ENCODE measurements around the gene UBE2Q1.

Gene UBE2Q1

GRCh38 chr1:154567386-154568156 is 9.1 kb upstream of the UBE2Q1 start, which contains the start of gene CHRNB2:
TSS of gene CHRNB2 (plus strand) at chr1:154567778. CDS start at chr1:154568045, 267 bp downstream.
- peak within 1 kb of the TSS in 1 of 2 donors; percentile 57 for H3K4me3 ChIP-seq (ENCODE audit: low read length in 2 of 2)

GRCh38 chr1:154565876-154566275 is 7.4 kb upstream of the UBE2Q1 start:
- H3K27me3 ChIP-seq (ENCODE audit: control insufficient read depth in 1 of 2, insufficient read depth in 2 of 2, low read length in 2 of 2): peaks cover 7% of the 10 kb centered on the region in 2 donors
- no peaks in the 10 kb centered on the region for H3K9me3 ChIP-seq (ENCODE audit: control insufficient read depth in 2 of 2, low read length in 2 of 2)
- H3K36me3 ChIP-seq (ENCODE audit: control insufficient read depth in 2 of 2, insufficient read depth in 2 of 2, low read length in 2 of 2): no peaks in the 10 kb centered on the region

More at GRCh38 chr1:154567386-154568156, 9.1 kb upstream of the UBE2Q1 start, which contains the start of gene CHRNB2:
- no peak within 1 kb of the TSS for H3K27ac ChIP-seq (ENCODE audit: low read length)
- H3K4me1 ChIP-seq (ENCODE audit: control insufficient read depth, insufficient read depth, low read length): peaks cover 8% of the 10 kb centered on the region
- no peaks in the 10 kb centered on the region for H3K36me3 ChIP-seq (ENCODE audit: control insufficient read depth in 2 of 2, insufficient read depth in 2 of 2, low read length in 2 of 2)
- H3K9me3 ChIP-seq (ENCODE audit: control insufficient read depth in 2 of 2, low read length in 2 of 2): no peaks in the 10 kb centered on the region
- H3K27me3 ChIP-seq (ENCODE audit: control insufficient read depth in 1 of 2, insufficient read depth in 2 of 2, low read length in 2 of 2): peaks cover 7 to 9% of the 10 kb centered on the region in 2 donors
- H3K9ac ChIP-seq (ENCODE audit: low read length in 2 of 2): no peak within 1 kb of the TSS

GRCh38 chr1:154559466-154560044 is 1.1 kb upstream of the UBE2Q1 start:
- no peaks in the 10 kb centered on the region for H3K27me3 ChIP-seq (ENCODE audit: control insufficient read depth in 1 of 2, insufficient read depth in 2 of 2, low read length in 2 of 2)
- peak overlapping the region; percentile 95 for H3K27ac ChIP-seq (ENCODE audit: low read length)
- H3K9ac ChIP-seq (ENCODE audit: low read length in 2 of 2): peak overlapping the region; percentile 77 to 85
- no peaks in the 10 kb centered on the region for H3K9me3 ChIP-seq (ENCODE audit: control insufficient read depth in 2 of 2, low read length in 2 of 2)
- H3K4me1 ChIP-seq (ENCODE audit: control insufficient read depth, insufficient read depth, low read length): peaks cover 40% of the 10 kb centered on the region
- H3K36me3 ChIP-seq (ENCODE audit: control insufficient read depth in 2 of 2, insufficient read depth in 2 of 2, low read length in 2 of 2): peaks cover 9 to 12% of the 10 kb centered on the region in 2 donors
- peak overlapping the region; percentile 88 to 93 for H3K4me3 ChIP-seq (ENCODE audit: low read length in 2 of 2)

More at GRCh38 chr1:154565876-154566275, 7.4 kb upstream of the UBE2Q1 start:
- no peak overlapping the region for H3K9ac ChIP-seq (ENCODE audit: low read length in 2 of 2)
- H3K4me3 ChIP-seq (ENCODE audit: low read length in 2 of 2): no peak overlapping the region
- no peak overlapping the region for H3K27ac ChIP-seq (ENCODE audit: low read length)
- H3K4me1 ChIP-seq (ENCODE audit: control insufficient read depth, insufficient read depth, low read length): peaks cover 8% of the 10 kb centered on the region

- H3K9ac ChIP-seq (ENCODE audit: low read length in 2 of 2): peak overlapping the region; percentile 77 to 85
- peaks cover 15 to 18% of the 10 kb centered on the region in 2 donors for H3K36me3 ChIP-seq (ENCODE audit: control insufficient read depth in 2 of 2, insufficient read depth in 2 of 2, low read length in 2 of 2)
- H3K27ac ChIP-seq (ENCODE audit: low read length): peak overlapping the region; percentile 95
- H3K9me3 ChIP-seq (ENCODE audit: control insufficient read depth in 2 of 2, low read length in 2 of 2): no peaks in the 10 kb centered on the region
- peak overlapping the region; percentile 88 to 93 for H3K4me3 ChIP-seq (ENCODE audit: low read length in 2 of 2)
- no peaks in the 10 kb centered on the region for H3K27me3 ChIP-seq (ENCODE audit: control insufficient read depth in 1 of 2, insufficient read depth in 2 of 2, low read length in 2 of 2)
- H3K4me1 ChIP-seq (ENCODE audit: control insufficient read depth, insufficient read depth, low read length): peaks cover 44% of the 10 kb centered on the region
Measured at GRCh38 chr1:154558720-154559465, 431 bp upstream of the UBE2Q1 start.

- peak overlapping the region; percentile 86 for H3K9ac ChIP-seq (ENCODE audit: low read length in 2 of 2)
- peaks cover 29 to 32% of the 10 kb centered on the region in 2 donors for H3K36me3 ChIP-seq (ENCODE audit: control insufficient read depth in 2 of 2, insufficient read depth in 2 of 2, low read length in 2 of 2)
- peaks cover 59% of the 10 kb centered on the region for H3K4me1 ChIP-seq (ENCODE audit: control insufficient read depth, insufficient read depth, low read length)
- H3K27me3 ChIP-seq (ENCODE audit: control insufficient read depth in 1 of 2, insufficient read depth in 2 of 2, low read length in 2 of 2): no peaks in the 10 kb centered on the region
- peak overlapping the region; percentile 64 to 86 for H3K4me3 ChIP-seq (ENCODE audit: low read length in 2 of 2)
- H3K27ac ChIP-seq (ENCODE audit: low read length): peak overlapping the region; percentile 38
- H3K9me3 ChIP-seq (ENCODE audit: control insufficient read depth in 2 of 2, low read length in 2 of 2): no peaks in the 10 kb centered on the region
Measured at GRCh38 chr1:154557248-154557938, 1.1 kb downstream of the UBE2Q1 start.

GRCh38 chr1:154556422-154556821 is 2.0 kb downstream of the UBE2Q1 start:
- Histone ChIP-seq H3K36me3 (ENCODE audit: control insufficient read depth in 2 of 2, insufficient read depth in 2 of 2, low read length in 2 of 2) (peaks cover 39 to 41% of the 10 kb centered on the region in 2 donors), H3K27ac (ENCODE audit: low read length) (no peak overlapping the region), H3K4me3 (ENCODE audit: low read length in 2 of 2) (peak overlapping the region; percentile 34 to 86), H3K27me3 (ENCODE audit: control insufficient read depth in 1 of 2, insufficient read depth in 2 of 2, low read length in 2 of 2) (no peaks in the 10 kb centered on the region), H3K4me1 (ENCODE audit: control insufficient read depth, insufficient read depth, low read length) (peaks cover 62% of the 10 kb centered on the region), H3K9me3 (ENCODE audit: control insufficient read depth in 2 of 2, low read length in 2 of 2) (no peaks in the 10 kb centered on the region), H3K9ac (ENCODE audit: low read length in 2 of 2) (peak overlapping the region; percentile 47 to 86)

GRCh38 chr1:154553056-154554030 is 5.1 kb downstream of the UBE2Q1 start:
- Histone ChIP-seq H3K9me3 (ENCODE audit: control insufficient read depth in 2 of 2, low read length in 2 of 2) (no peaks in the 10 kb centered on the region), H3K9ac (ENCODE audit: low read length in 2 of 2) (peak overlapping the region; percentile 22 to 55), H3K27ac (ENCODE audit: low read length) (peak overlapping the region; percentile 13), H3K4me3 (ENCODE audit: low read length in 2 of 2) (no peak overlapping the region), H3K27me3 (ENCODE audit: control insufficient read depth in 1 of 2, insufficient read depth in 2 of 2, low read length in 2 of 2) (no peaks in the 10 kb centered on the region), H3K4me1 (ENCODE audit: control insufficient read depth, insufficient read depth, low read length) (peaks cover 49% of the 10 kb centered on the region), H3K36me3 (ENCODE audit: control insufficient read depth in 2 of 2, insufficient read depth in 2 of 2, low read length in 2 of 2) (peaks cover 62 to 65% of the 10 kb centered on the region in 2 donors)

GRCh38 chr1:154552036-154552435 is 6.4 kb downstream of the UBE2Q1 start:
- no peak overlapping the region for H3K9ac ChIP-seq (ENCODE audit: low read length in 2 of 2)
- H3K4me1 ChIP-seq (ENCODE audit: control insufficient read depth, insufficient read depth, low read length): peaks cover 39% of the 10 kb centered on the region
- H3K36me3 ChIP-seq (ENCODE audit: control insufficient read depth in 2 of 2, insufficient read depth in 2 of 2, low read length in 2 of 2): peaks cover 62 to 65% of the 10 kb centered on the region in 2 donors
- no peak overlapping the region for H3K27ac ChIP-seq (ENCODE audit: low read length)
- no peaks in the 10 kb centered on the region for H3K27me3 ChIP-seq (ENCODE audit: control insufficient read depth in 1 of 2, insufficient read depth in 2 of 2, low read length in 2 of 2)
- H3K9me3 ChIP-seq (ENCODE audit: control insufficient read depth in 2 of 2, low read length in 2 of 2): no peaks in the 10 kb centered on the region
- H3K4me3 ChIP-seq (ENCODE audit: low read length in 2 of 2): no peak overlapping the region

- Histone ChIP-seq H3K9ac (ENCODE audit: low read length in 2 of 2) (no peak overlapping the region), H3K27ac (ENCODE audit: low read length) (no peak overlapping the region), H3K27me3 (ENCODE audit: control insufficient read depth in 1 of 2, insufficient read depth in 2 of 2, low read length in 2 of 2) (no peaks in the 10 kb centered on the region), H3K4me3 (ENCODE audit: low read length in 2 of 2) (no peak overlapping the region), H3K9me3 (ENCODE audit: control insufficient read depth in 2 of 2, low read length in 2 of 2) (no peaks in the 10 kb centered on the region), H3K36me3 (ENCODE audit: control insufficient read depth in 2 of 2, insufficient read depth in 2 of 2, low read length in 2 of 2) (peaks cover 62 to 65% of the 10 kb centered on the region in 2 donors), H3K4me1 (ENCODE audit: control insufficient read depth, insufficient read depth, low read length) (peaks cover 33% of the 10 kb centered on the region)
Measured at GRCh38 chr1:154551474-154551873, 7.0 kb downstream of the UBE2Q1 start.
